SK-N-SH (cell line): ENCODE data around the gene NFE2. TPM values are rescaled to one million over a fixed set of nuclear protein-coding genes. Genes with fewer than 3 reads are reported as not detected.

Experiments
- CTCF ChIA-PET: fragments of 300-600, 350-600 bp; formaldehyde crosslinking; extraction: SDS; loops from one replicate; lab custom pipeline; 2021; lab: Yijun Ruan, JAX
- POLR2A ChIA-PET: fragments of 350-600 bp; sonication (Branson Sonifier 250); formaldehyde crosslinking; extraction: SDS; loops from one replicate; lab custom pipeline; 2020; ENCODE audit warnings: antibody characterized with exemption, inconsistent platforms; lab: Yijun Ruan, JAX
- DNase-seq: peaks from one replicate; pipeline ENCODE4 v3.0.0; 2012
- H2AFZ ChIP-seq: fragments of 200-600 bp; sonication (generic); 2 replicates; pipeline ENCODE4 v1.8.1; 2016; ENCODE audit warnings: antibody characterized with exemption, mild to moderate bottlenecking, low read depth
- H3F3A ChIP-seq: fragments of 200-600 bp; sonication (generic); replicated peaks from 2 replicates; pipeline ENCODE3; 2016; ENCODE audit warnings: antibody characterized with exemption, mild to moderate bottlenecking; ENCODE audit not compliant: insufficient read depth
- H3K27ac ChIP-seq, 2 experiments: fragments of 200-500 bp in 1 of 2; fragments of 200-600 bp in 1 of 2; sonication (Bioruptor generic) in 1 of 2; sonication (generic), shearing (Covaris generic) in 1 of 2; 2 replicates each; pipeline versions ENCODE4 v1.5.1 to v1.6.1; 2014 to 2016; ENCODE audit warnings: low read depth in 2 of 2, inconsistent platforms in 1 of 2, low read length in 1 of 2, mild to moderate bottlenecking in 1 of 2, mixed read lengths in 1 of 2
- H3K27me3 ChIP-seq: fragments of 200-600 bp; sonication (generic), shearing (Covaris generic); 2 replicates; pipeline ENCODE4 v1.6.1; 2016; ENCODE audit warnings: mixed run types; ENCODE audit not compliant: insufficient read depth
- H3K36me3 ChIP-seq, 2 experiments: fragments of 200-500 bp in 1 of 2; fragments of 200-600 bp in 1 of 2; sonication (Bioruptor generic) in 1 of 2; sonication (generic) in 1 of 2; replicated peaks in 1 of 2; 2 replicates each; pipeline versions ENCODE3 to v1.5.1; 2014 to 2016; ENCODE audit warnings: low read length in 1 of 2, mild to moderate bottlenecking in 1 of 2; ENCODE audit not compliant: insufficient read depth in 2 of 2, control insufficient read depth in 1 of 2
- H3K4me1 ChIP-seq, 2 experiments: fragments of 200-500 bp in 1 of 2; fragments of 200-600 bp in 1 of 2; sonication (Bioruptor generic) in 1 of 2; sonication (generic), shearing (Covaris generic) in 1 of 2; 2 replicates each; pipeline versions ENCODE4 v1.5.1 to v1.6.1; 2014 to 2016; ENCODE audit warnings: low read depth in 1 of 2, low read length in 1 of 2, mixed run types in 1 of 2; ENCODE audit not compliant: insufficient read depth in 2 of 2, control insufficient read depth in 1 of 2
- H3K4me2 ChIP-seq: fragments of 200-600 bp; sonication (generic), shearing (Covaris generic); 2 replicates; pipeline ENCODE4 v1.6.1; 2017; ENCODE audit warnings: mixed run types
- H3K4me3 ChIP-seq, 2 experiments: fragments of 200-500 bp in 1 of 2; fragments of 200-600 bp in 1 of 2; sonication (Bioruptor generic) in 1 of 2; sonication (generic), shearing (Covaris generic) in 1 of 2; 2 replicates each; pipeline versions ENCODE4 v1.5.1 to v1.8.1; 2014 to 2016; ENCODE audit warnings: low read depth in 2 of 2, inconsistent platforms in 1 of 2, low read length in 1 of 2, mild to moderate bottlenecking in 1 of 2, mixed read lengths in 1 of 2, moderate library complexity in 1 of 2
- H3K79me2 ChIP-seq: fragments of 200-600 bp; sonication (generic); 2 replicates; pipeline ENCODE4 v1.8.1; 2017; ENCODE audit warnings: mild to moderate bottlenecking; ENCODE audit not compliant: insufficient read depth
- H3K9ac ChIP-seq: fragments of 200-600 bp; sonication (generic); 2 replicates; pipeline ENCODE4 v1.6.1; 2017; ENCODE audit warnings: mixed run types
- H3K9me2 ChIP-seq: fragments of 200-600 bp; sonication (generic); 2 replicates; pipeline ENCODE4 v1.6.1; 2017; ENCODE audit warnings: mixed run types
- H3K9me3 ChIP-seq: fragments of 200-600 bp; sonication (generic); 2 replicates; pipeline ENCODE4 v1.6.1; 2017; ENCODE audit warnings: mixed run types, mild to moderate bottlenecking, moderate library complexity
- H4K20me1 ChIP-seq: fragments of 200-600 bp; sonication (generic); 2 replicates; pipeline ENCODE4 v1.6.1; 2017; ENCODE audit warnings: mild to moderate bottlenecking, mixed run types; ENCODE audit not compliant: insufficient read depth
- ELF1 ChIP-seq: IDR thresholded peaks from 2 replicates; pipeline ENCODE4 v1.4.0; 2012
- FOXJ3 ChIP-seq: sonication (generic); formaldehyde crosslinking; IDR thresholded peaks from 2 replicates; pipeline ENCODE4 v1.5.1; 2020; ENCODE audit warnings: mild to moderate bottlenecking, missing genetic modification reagents
- GABPA ChIP-seq: IDR thresholded peaks from 2 replicates; pipeline ENCODE4 v1.4.0; 2012; ENCODE audit warnings: low read depth, mild to moderate bottlenecking
- GATA2 ChIP-seq: sonication (generic); formaldehyde crosslinking; IDR thresholded peaks from 2 replicates; pipeline ENCODE4 v1.5.0; 2020; ENCODE audit warnings: mild to moderate bottlenecking, missing genetic modification reagents
- SIN3A ChIP-seq: IDR thresholded peaks from 2 replicates; pipeline ENCODE4 v1.6.1; 2012; ENCODE audit warnings: low read depth, mild to moderate bottlenecking, low read length, moderate library complexity, borderline replicate concordance
- SMC3 ChIP-seq: IDR thresholded peaks from 2 replicates; pipeline ENCODE4 v1.6.1; 2012; ENCODE audit warnings: low read depth, low read length, improper control_type of control experiment
- TCF12 ChIP-seq: IDR thresholded peaks from 2 replicates; pipeline ENCODE4 v1.4.0; 2012
- WGBS: methylation state at CpG from one replicate; pipeline ENCODE4 v1.1.6; 2017; ENCODE audit warnings: low lambda C conversion rate; 5-methylcytosine and 5-hydroxymethylcytosine counted together
- polyA plus RNA-seq, 3 experiments: library from polyadenylated mRNA; depleted of rRNA; stranded (reverse); fragments of >200 nt; gene quantifications; 2 replicates each; pipeline ENCODE4 v1.2.3, GENCODE V29; 2012
- TF ChIP-seq, protein P1 (sequence below): IDR thresholded peaks from 2 replicates; pipeline ENCODE4 v1.4.0; 2012; ENCODE audit warnings: low read depth, borderline replicate concordance
- TF ChIP-seq, protein P2 (sequence below): fragments of 150-350 bp; IDR thresholded peaks from 2 replicates; pipeline ENCODE4 v1.6.1; 2017; ENCODE audit warnings: antibody characterized with exemption, low read length, low read depth, borderline replicate concordance

Gene NFE2
- polyA plus RNA-seq, 1 of the 3 experiments (the other 2 are of a cell fraction) = 0.25 TPM

GRCh38 chr12:54330442-54330841 lies 29.6 kb upstream of the NFE2 start:
- Histone ChIP-seq H2AFZ (no peak overlapping the region), H3K79me2 (peaks cover 97% of the 10 kb centered on the region), H3K9me2 (no peaks in the 10 kb centered on the region), H3K27me3 (no peaks in the 10 kb centered on the region), H4K20me1 (no peaks in the 10 kb centered on the region), H3F3A (peaks cover 2% of the 10 kb centered on the region), H3K9ac (no peak overlapping the region), H3K27ac (no peak overlapping the region), H3K4me3 (no peak overlapping the region), H3K9me3 (no peaks in the 10 kb centered on the region), H3K36me3 (peaks cover 4 to 8% of the 10 kb centered on the region in 2 experiments), H3K4me1 (peaks cover 0 to 9% of the 10 kb centered on the region in 2 experiments; a peak in 2 of 4 replicates), H3K4me2 (no peak overlapping the region)
- ChIA-PET POLR2A (no interaction called here), CTCF (interaction anchor here (0.9 to 16.1 kb wide), 6 partner anchors 11 to 116 kb away, joined by 3 to 266 read pairs (median 4); no protein-coding TSS in a partner anchor)
- 95% methylated on average over 3 of the region's 3 CpGs for WGBS
- no peak for DNase-seq
- TF ChIP-seq GATA2 (CRISPR knock-in tag) = no peak
- TF ChIP-seq, protein P1, sequence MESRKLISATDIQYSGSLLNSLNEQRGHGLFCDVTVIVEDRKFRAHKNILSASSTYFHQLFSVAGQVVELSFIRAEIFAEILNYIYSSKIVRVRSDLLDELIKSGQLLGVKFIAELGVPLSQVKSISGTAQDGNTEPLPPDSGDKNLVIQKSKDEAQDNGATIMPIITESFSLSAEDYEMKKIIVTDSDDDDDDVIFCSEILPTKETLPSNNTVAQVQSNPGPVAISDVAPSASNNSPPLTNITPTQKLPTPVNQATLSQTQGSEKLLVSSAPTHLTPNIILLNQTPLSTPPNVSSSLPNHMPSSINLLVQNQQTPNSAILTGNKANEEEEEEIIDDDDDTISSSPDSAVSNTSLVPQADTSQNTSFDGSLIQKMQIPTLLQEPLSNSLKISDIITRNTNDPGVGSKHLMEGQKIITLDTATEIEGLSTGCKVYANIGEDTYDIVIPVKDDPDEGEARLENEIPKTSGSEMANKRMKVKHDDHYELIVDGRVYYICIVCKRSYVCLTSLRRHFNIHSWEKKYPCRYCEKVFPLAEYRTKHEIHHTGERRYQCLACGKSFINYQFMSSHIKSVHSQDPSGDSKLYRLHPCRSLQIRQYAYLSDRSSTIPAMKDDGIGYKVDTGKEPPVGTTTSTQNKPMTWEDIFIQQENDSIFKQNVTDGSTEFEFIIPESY = no peak
- TF ChIP-seq TCF12 = no peak
- no peak for TF ChIP-seq ELF1

- Histone ChIP-seq H3K4me1 (peaks cover 0 to 9% of the 10 kb centered on the region in 2 experiments; a peak in 2 of 4 replicates), H3K9me2 (no peaks in the 10 kb centered on the region), H3K4me3 (no peak overlapping the region), H3F3A (peaks cover 3% of the 10 kb centered on the region), H3K27ac (no peak overlapping the region), H3K36me3 (peaks cover 4 to 8% of the 10 kb centered on the region in 2 experiments), H3K9ac (no peak overlapping the region), H3K9me3 (no peaks in the 10 kb centered on the region), H3K4me2 (no peak overlapping the region), H4K20me1 (no peaks in the 10 kb centered on the region), H2AFZ (no peak overlapping the region), H3K27me3 (no peaks in the 10 kb centered on the region), H3K79me2 (peaks cover 95% of the 10 kb centered on the region)
- WGBS = 88% methylated on average over 5 of the region's 5 CpGs
- TF ChIP-seq GABPA (no peak), SIN3A (no peak), FOXJ3 (CRISPR knock-in tag) (no peak), SMC3 (no peak)
- TF ChIP-seq, protein P2, sequence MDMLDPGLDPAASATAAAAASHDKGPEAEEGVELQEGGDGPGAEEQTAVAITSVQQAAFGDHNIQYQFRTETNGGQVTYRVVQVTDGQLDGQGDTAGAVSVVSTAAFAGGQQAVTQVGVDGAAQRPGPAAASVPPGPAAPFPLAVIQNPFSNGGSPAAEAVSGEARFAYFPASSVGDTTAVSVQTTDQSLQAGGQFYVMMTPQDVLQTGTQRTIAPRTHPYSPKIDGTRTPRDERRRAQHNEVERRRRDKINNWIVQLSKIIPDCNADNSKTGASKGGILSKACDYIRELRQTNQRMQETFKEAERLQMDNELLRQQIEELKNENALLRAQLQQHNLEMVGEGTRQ = no peak
- ChIA-PET POLR2A (no interaction called here), CTCF (interaction anchor here (1.4 to 16.1 kb wide), 5 partner anchors 6 to 115 kb away, joined by 3 to 266 read pairs (median 10); no protein-coding TSS in a partner anchor)
- no peak for DNase-seq
These were observed 28.9 kb upstream of the NFE2 start for GRCh38 chr12:54329759-54330158.
